SU-DHL-6 (cell line): ENCODE data around the gene RPH3AL.

ENCODE experiments used
- H2AFZ ChIP-seq: fragments of 200-600 bp; sonication (generic); 2 replicates; pipeline ENCODE4 v1.6.1; 2014; ENCODE audit warnings: low read depth, mild to moderate bottlenecking, moderate library complexity, mixed read lengths, antibody characterized with exemption, low read length; ENCODE audit not compliant: severe bottlenecking
- H3F3A ChIP-seq: fragments of 200-600 bp; shearing (Covaris generic); 2 replicates; pipeline ENCODE4 v1.6.0; 2016; ENCODE audit warnings: antibody characterized with exemption, mild to moderate bottlenecking; ENCODE audit not compliant: insufficient read depth
- H3K27ac ChIP-seq: fragments of 200-600 bp; sonication (generic); 2 replicates; pipeline ENCODE4 v1.5.1; 2016; ENCODE audit warnings: low read depth, mild to moderate bottlenecking, low read length, moderate library complexity, mixed read lengths
- H3K27me3 ChIP-seq: fragments of 200-600 bp; sonication (generic), shearing (Covaris generic); 2 replicates; pipeline ENCODE4 v1.6.0; 2014; ENCODE audit warnings: mild to moderate bottlenecking, low read length
- H3K36me3 ChIP-seq: fragments of 200-600 bp; sonication (generic); 2 replicates; pipeline ENCODE4 v1.6.1; 2014; ENCODE audit warnings: mild to moderate bottlenecking, low read length, mixed read lengths
- H3K4me2 ChIP-seq: fragments of 300-600, 200-600 bp; shearing (Covaris generic), sonication (generic); 2 replicates; pipeline ENCODE4 v1.6.0; 2014; ENCODE audit warnings: low read length, low read depth, mild to moderate bottlenecking; ENCODE audit not compliant: poor library complexity, severe bottlenecking
- H3K4me3 ChIP-seq: fragments of 200-600 bp; sonication (generic); 2 replicates; pipeline ENCODE4 v1.5.1; 2014; ENCODE audit warnings: antibody characterized with exemption, low read length, mild to moderate bottlenecking, mixed read lengths; ENCODE audit not compliant: insufficient read depth, poor library complexity, severe bottlenecking
- H3K79me2 ChIP-seq: fragments of 200-600 bp; sonication (generic); 2 replicates; pipeline ENCODE4 v1.6.1; 2014; ENCODE audit warnings: mild to moderate bottlenecking, low read length, moderate library complexity; ENCODE audit not compliant: insufficient read depth
- H3K9ac ChIP-seq: fragments of 200-600 bp; sonication (generic); 2 replicates; pipeline ENCODE4 v1.7.0; 2014; ENCODE audit warnings: mild to moderate bottlenecking, low read length
- H3K9me2 ChIP-seq: fragments of 200-600 bp; sonication (generic); replicated peaks from 2 replicates; pipeline ENCODE4 v1.6.1; 2014; ENCODE audit warnings: low read length; ENCODE audit not compliant: insufficient read depth
- H3K9me3 ChIP-seq: fragments of 200-600 bp; sonication (generic); 2 replicates; pipeline ENCODE4 v1.6.1; 2014; ENCODE audit warnings: low read length, mixed read lengths; ENCODE audit not compliant: insufficient read depth
- H4K20me1 ChIP-seq: fragments of 200-600 bp; sonication (generic); 2 replicates; pipeline ENCODE4 v1.6.1; 2014; ENCODE audit warnings: low read depth, mild to moderate bottlenecking, antibody characterized with exemption, low read length, moderate library complexity, mixed read lengths
- CTCF ChIP-seq: fragments of 200-600 bp; sonication (generic); IDR thresholded peaks from one replicate; pipeline ENCODE4 v1.5.1; 2017; ENCODE audit warnings: antibody characterized with exemption, mild to moderate bottlenecking, low read length, moderate library complexity; ENCODE audit not compliant: insufficient read depth, poor library complexity, severe bottlenecking
- EZH2phosphoT487 ChIP-seq: fragments of 200-600 bp; sonication (generic), shearing (Covaris generic); conservative IDR thresholded peaks from 2 replicates; pipeline ENCODE4 v1.6.1; 2018; ENCODE audit warnings: mild to moderate bottlenecking, antibody characterized with exemption, low read length, moderate library complexity, mixed read lengths

RPH3AL gene

GRCh38 chr17:313231-313630 lies 39.4 kb downstream of the RPH3AL start:
- H3K9ac ChIP-seq, result no peak overlapping the region
- no peak overlapping the region for H3K4me3 ChIP-seq
- H3K9me2 ChIP-seq, result no peaks in the 10 kb centered on the region
- H2AFZ ChIP-seq, result no peak overlapping the region
- H3K27me3 ChIP-seq, result no peaks in the 10 kb centered on the region
- H3K4me2 ChIP-seq, result no peak overlapping the region
- no peaks in the 10 kb centered on the region for H3F3A ChIP-seq
- H3K36me3 ChIP-seq, result no peaks in the 10 kb centered on the region
- H3K27ac ChIP-seq, result no peak overlapping the region
- H3K9me3 ChIP-seq, result peaks cover 10% of the 10 kb centered on the region; the same call in 1 of the 2 replicates
- TF ChIP-seq EZH2phosphoT487 (no peak), CTCF (no peak)
- no peaks in the 10 kb centered on the region for H4K20me1 ChIP-seq
- no peaks in the 10 kb centered on the region for H3K79me2 ChIP-seq

DNA sequence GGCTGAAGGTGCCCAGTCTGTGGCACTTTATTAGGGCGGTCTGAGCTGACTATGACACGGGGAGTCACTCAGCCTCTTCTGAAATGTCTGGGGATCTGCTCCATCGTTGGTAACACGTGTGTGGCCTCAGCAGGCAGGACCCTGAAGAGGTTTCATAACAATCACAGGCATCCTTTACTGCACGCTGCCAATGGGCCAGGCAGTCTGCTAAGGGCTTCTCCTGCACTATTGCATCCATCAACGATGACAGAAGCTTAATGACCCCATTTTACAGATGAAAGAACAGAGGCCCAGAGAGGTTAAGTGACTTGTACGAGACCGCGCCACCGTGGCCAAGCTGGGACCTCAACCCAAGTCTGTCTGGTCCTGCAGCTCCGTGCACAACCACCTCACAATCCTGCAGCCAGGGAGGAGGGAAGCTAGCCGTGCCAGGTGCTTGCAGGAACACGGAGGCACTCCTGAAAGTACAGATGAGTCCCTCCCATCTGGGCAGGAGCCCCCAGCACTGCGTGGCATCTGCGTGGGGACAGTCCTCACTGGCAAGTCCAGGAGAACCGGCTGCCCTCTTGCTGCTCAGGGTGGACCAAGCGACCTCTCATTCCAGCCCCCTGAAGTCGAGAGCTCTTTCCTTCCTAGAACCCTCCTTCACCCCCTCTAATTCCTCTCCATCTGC lies 40.0 kb downstream of the RPH3AL start:
- Histone ChIP-seq H3K27ac (no peak overlapping the region), H3K79me2 (no peaks in the 10 kb centered on the region), H3K36me3 (no peaks in the 10 kb centered on the region), H3K27me3 (no peaks in the 10 kb centered on the region), H2AFZ (no peak overlapping the region), H3K9ac (no peak overlapping the region), H3K4me3 (no peak overlapping the region), H3K9me3 (peaks cover 10% of the 10 kb centered on the region; the same call in 1 of the 2 replicates), H3K4me2 (no peak overlapping the region), H3F3A (no peaks in the 10 kb centered on the region), H4K20me1 (no peaks in the 10 kb centered on the region), H3K9me2 (no peaks in the 10 kb centered on the region)
- no peak for TF ChIP-seq EZH2phosphoT487
- TF ChIP-seq CTCF, result no peak

GRCh38 chr17:311119-311782 lies 41.4 kb downstream of the RPH3AL start:
- H3K79me2 ChIP-seq, result no peaks in the 10 kb centered on the region
- H3K4me2 ChIP-seq, result no peak overlapping the region
- no peaks in the 10 kb centered on the region for H3K27me3 ChIP-seq
- no peaks in the 10 kb centered on the region for H3K36me3 ChIP-seq
- no peaks in the 10 kb centered on the region for H4K20me1 ChIP-seq
- H2AFZ ChIP-seq, result no peak overlapping the region
- no peak overlapping the region for H3K9ac ChIP-seq
- TF ChIP-seq EZH2phosphoT487 (no peak), CTCF (no peak)
- no peaks in the 10 kb centered on the region for H3K9me2 ChIP-seq
- H3K27ac ChIP-seq, result no peak overlapping the region
- peaks cover 10% of the 10 kb centered on the region; the same call in 1 of the 2 replicates for H3K9me3 ChIP-seq
- H3F3A ChIP-seq, result no peaks in the 10 kb centered on the region
- no peak overlapping the region for H3K4me3 ChIP-seq
